Adipocyte (in vitro differentiated cells): Measurements from ENCODE around the gene NUDT8.

ENCODE experiments used
- DNase-seq: peaks from one replicate; pipeline ENCODE4 v3.0.0-alpha.2; 2015; ENCODE audit warnings: low read depth
- H3K27me3 ChIP-seq: replicated peaks from 2 replicates; pipeline ENCODE4 v1.7.0; 2013; ENCODE audit warnings: mild to moderate bottlenecking, low read length, moderate library complexity; ENCODE audit not compliant: control insufficient read depth, insufficient read depth
- H3K36me3 ChIP-seq: 2 replicates; pipeline ENCODE4 v1.7.0; 2013; ENCODE audit warnings: low read length, mild to moderate bottlenecking, moderate library complexity; ENCODE audit not compliant: control insufficient read depth, insufficient read depth, severe bottlenecking
- H3K4me1 ChIP-seq: 2 replicates; pipeline ENCODE4 v1.7.0; 2013; ENCODE audit warnings: mild to moderate bottlenecking, low read length, moderate library complexity; ENCODE audit not compliant: control insufficient read depth, insufficient read depth
- H3K4me3 ChIP-seq: 2 replicates; pipeline ENCODE4 v1.7.0; 2013; ENCODE audit warnings: mild to moderate bottlenecking, low read length, moderate library complexity
- H3K9ac ChIP-seq: 2 replicates; pipeline ENCODE4 v1.7.0; 2013; ENCODE audit warnings: mild to moderate bottlenecking, low read length, moderate library complexity
- H3K9me3 ChIP-seq: 2 replicates; pipeline ENCODE4 v1.7.0; 2013; ENCODE audit warnings: mild to moderate bottlenecking, low read length, moderate library complexity; ENCODE audit not compliant: control insufficient read depth

The NUDT8 gene

GRCh38 chr11:67611704-67612587, 17.8 kb downstream of the NUDT8 start:
- Histone ChIP-seq H3K9me3 (no peaks in the 10 kb centered on the region), H3K4me3 (no peak overlapping the region), H3K4me1 (peaks cover 17% of the 10 kb centered on the region), H3K36me3 (peaks cover 44% of the 10 kb centered on the region), H3K9ac (no peak overlapping the region), H3K27me3 (peaks cover 13% of the 10 kb centered on the region)
- DNase-seq: no peak

DNA sequence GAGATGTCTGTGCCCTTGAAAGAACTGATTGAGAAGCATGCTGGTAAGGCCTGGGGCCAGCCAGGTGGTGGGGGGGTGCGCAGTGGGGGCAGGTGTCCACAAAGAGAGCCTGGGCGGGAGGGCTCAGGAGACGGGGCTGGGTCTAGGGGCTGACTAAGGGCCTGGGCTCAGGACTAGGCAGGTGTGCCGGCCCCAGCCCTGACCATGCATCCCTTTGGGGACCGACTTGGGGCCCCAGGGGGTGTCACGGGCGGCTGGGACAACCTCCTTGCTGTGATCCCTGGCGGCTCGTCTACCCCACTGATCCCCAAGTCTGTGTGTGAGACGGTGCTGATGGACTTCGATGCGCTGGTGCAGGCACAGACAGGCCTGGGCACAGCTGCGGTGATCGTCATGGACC, 18.6 kb downstream of the NUDT8 start:
- Histone ChIP-seq H3K9me3 (no peaks in the 10 kb centered on the region), H3K36me3 (peaks cover 44% of the 10 kb centered on the region), H3K27me3 (peaks cover 13% of the 10 kb centered on the region), H3K9ac (no peak overlapping the region), H3K4me3 (no peak overlapping the region), H3K4me1 (peaks cover 21% of the 10 kb centered on the region)
- DNase-seq: no peak

- no peak overlapping the region for H3K4me3 ChIP-seq
- DNase-seq: no peak
Measured at GRCh38 chr11:67610302-67610868, 19.4 kb downstream of the NUDT8 start.

DNA sequence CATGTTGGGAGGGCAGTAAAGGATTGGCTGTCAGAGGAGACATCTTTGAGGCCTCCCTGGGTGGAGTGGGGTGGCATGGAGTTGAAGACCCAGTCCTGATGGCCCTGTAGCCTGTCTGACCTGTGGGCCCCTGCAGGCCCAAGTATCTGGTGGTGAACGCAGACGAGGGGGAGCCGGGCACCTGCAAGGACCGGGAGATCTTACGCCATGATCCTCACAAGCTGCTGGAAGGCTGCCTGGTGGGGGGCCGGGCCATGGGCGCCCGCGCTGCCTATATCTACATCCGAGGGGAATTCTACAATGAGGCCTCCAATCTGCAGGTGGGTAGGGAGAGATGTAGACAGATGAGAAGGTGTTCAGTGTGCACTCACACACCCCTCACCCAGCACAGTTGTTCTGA, 20.4 kb downstream of the NUDT8 start:
- no peak overlapping the region for H3K9ac ChIP-seq
- peaks cover 44% of the 10 kb centered on the region for H3K36me3 ChIP-seq
- H3K9me3 ChIP-seq: no peaks in the 10 kb centered on the region
- H3K4me3 ChIP-seq: no peak overlapping the region
- H3K4me1 ChIP-seq: peaks cover 23% of the 10 kb centered on the region
- DNase-seq: no peak
- no peaks in the 10 kb centered on the region for H3K27me3 ChIP-seq

More at GRCh38 chr11:67610302-67610868, 19.4 kb downstream of the NUDT8 start:
- peaks cover 44% of the 10 kb centered on the region for H3K36me3 ChIP-seq
- H3K9ac ChIP-seq: no peak overlapping the region
- peaks cover 23% of the 10 kb centered on the region for H3K4me1 ChIP-seq
- H3K27me3 ChIP-seq: peaks cover 6% of the 10 kb centered on the region
- no peaks in the 10 kb centered on the region for H3K9me3 ChIP-seq

GRCh38 chr11:67608486-67608885, 21.3 kb downstream of the NUDT8 start:
- H3K4me3 ChIP-seq: no peak overlapping the region
- H3K9ac ChIP-seq: no peak overlapping the region
- no peaks in the 10 kb centered on the region for H3K27me3 ChIP-seq
- peaks cover 44% of the 10 kb centered on the region for H3K36me3 ChIP-seq
- H3K9me3 ChIP-seq: no peaks in the 10 kb centered on the region
- no peak for DNase-seq
- peaks cover 17% of the 10 kb centered on the region for H3K4me1 ChIP-seq

GRCh38 chr11:67607507-67607906, 22.2 kb downstream of the NUDT8 start:
- DNase-seq: no peak
- Histone ChIP-seq H3K36me3 (peaks cover 39% of the 10 kb centered on the region), H3K27me3 (no peaks in the 10 kb centered on the region), H3K4me1 (peaks cover 17% of the 10 kb centered on the region), H3K9ac (peak overlapping the region; percentile 99), H3K9me3 (peaks cover 3% of the 10 kb centered on the region), H3K4me3 (peak overlapping the region; percentile 99)

DNA sequence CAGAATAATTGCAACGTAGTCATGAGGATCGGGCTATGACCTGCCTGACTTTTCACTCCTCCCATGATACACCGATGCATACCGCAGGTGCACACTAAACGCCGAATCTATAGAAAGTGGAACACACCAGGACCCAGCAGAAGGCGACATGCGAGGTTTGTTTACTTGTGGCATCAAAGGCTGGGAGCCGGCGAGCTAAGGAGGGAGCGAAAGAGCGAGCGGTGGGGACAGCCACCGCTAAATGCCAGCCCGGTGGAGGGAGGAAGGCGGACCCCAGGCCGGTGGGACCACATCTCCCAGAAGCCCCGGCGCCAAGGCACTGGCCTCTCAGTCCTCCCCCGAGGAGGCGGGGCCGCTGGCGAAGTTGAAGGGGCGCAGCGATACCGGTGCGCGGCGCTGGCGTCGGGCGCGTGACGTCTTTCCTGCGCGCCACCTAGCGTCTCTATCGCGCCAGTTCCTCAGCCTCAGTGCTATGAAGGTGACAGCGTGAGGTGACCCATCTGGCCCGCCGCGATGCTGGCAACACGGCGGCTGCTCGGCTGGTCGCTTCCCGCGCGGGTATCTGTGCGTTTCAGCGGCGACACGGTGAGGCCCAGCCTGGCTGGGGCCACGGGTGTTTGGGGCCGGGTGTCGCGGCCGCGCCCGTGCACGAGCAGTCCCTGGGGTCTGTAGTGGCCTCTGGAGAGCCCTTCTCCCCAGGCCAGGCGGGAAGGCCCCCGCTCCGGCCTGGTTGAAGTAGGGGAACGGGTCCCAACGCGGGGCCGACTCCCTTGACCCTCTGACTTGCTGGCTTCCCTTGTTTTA, 23.0 kb downstream of the NUDT8 start, which contains the start of gene NDUFV1:
Gene NDUFV1, plus strand, starts transcription at position 445 of the 804 bp plus-strand sequence. Its CDS starts 69 bp downstream, at position 514.
- Histone ChIP-seq H3K9ac (peak within 1 kb of the TSS; percentile 99), H3K36me3 (peaks cover 31% of the 10 kb centered on the region), H3K4me1 (peaks cover 17% of the 10 kb centered on the region), H3K9me3 (peaks cover 3% of the 10 kb centered on the region), H3K27me3 (no peaks in the 10 kb centered on the region), H3K4me3 (peak within 1 kb of the TSS; percentile 99)
- peak; percentile 98 for DNase-seq

DNA sequence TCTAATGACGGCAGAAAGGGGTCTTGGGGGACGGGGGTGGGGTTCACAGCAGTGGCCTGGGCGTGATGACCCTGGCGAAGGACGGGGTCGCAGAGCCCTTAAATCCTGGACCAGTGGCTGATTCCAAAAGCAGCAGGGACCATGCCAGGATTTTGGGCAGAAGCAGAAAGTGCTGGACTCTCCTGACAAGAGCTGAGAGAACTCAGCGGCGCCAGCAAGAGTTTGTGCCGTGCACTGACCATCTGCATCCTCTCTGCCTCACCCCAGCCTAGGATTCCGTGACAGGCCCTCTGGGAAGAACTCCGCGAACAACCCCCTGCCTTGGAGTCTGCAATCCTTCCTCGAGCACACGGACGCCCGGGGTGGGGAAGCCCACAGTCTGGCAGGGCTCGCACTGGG, 23.6 kb downstream of the NUDT8 start:
- Histone ChIP-seq H3K9me3 (peaks cover 3% of the 10 kb centered on the region), H3K4me1 (peaks cover 17% of the 10 kb centered on the region), H3K36me3 (peaks cover 25% of the 10 kb centered on the region), H3K4me3 (peak overlapping the region; percentile 99), H3K9ac (peak overlapping the region; percentile 99), H3K27me3 (no peaks in the 10 kb centered on the region)
- peak; percentile 29 for DNase-seq

GRCh38 chr11:67605231-67606011, 24.3 kb downstream of the NUDT8 start:
- Histone ChIP-seq H3K9me3 (peaks cover 3% of the 10 kb centered on the region), H3K36me3 (peaks cover 18% of the 10 kb centered on the region), H3K27me3 (peaks cover 6% of the 10 kb centered on the region), H3K4me1 (peaks cover 17% of the 10 kb centered on the region), H3K9ac (no peak overlapping the region), H3K4me3 (no peak overlapping the region)
- DNase-seq: no peak

- Histone ChIP-seq H3K27me3 (peaks cover 12% of the 10 kb centered on the region), H3K9ac (no peak overlapping the region), H3K4me1 (peaks cover 17% of the 10 kb centered on the region), H3K4me3 (no peak overlapping the region), H3K36me3 (peaks cover 12% of the 10 kb centered on the region), H3K9me3 (peaks cover 3% of the 10 kb centered on the region)
- DNase-seq: no peak
Measured at GRCh38 chr11:67604815-67605214, 24.9 kb downstream of the NUDT8 start.
